ENCODE data around the gene CA12.

CA12 gene

DNA sequence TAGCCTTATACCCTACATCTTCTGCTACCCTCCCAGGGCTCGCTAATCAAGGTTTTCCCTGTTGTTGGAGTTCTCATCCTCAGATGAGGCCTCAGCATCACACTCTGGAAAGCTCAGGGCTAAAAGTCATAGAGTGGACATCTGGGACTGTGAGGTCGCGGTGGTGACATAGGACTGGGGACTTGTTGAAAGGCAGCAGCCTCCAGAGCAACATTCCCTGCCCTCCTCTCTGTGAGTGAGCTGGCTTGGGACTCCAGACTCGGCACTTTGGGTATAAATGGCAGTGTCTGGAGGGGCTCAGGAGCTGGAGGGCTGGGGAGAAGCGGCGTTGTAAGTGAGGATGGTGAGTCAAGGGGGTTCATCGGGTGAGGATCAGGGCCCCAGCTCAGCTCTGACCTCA is 2.7 kb downstream of the CA12 start:
- Histone ChIP-seq H3K9me3 (no peaks in the 10 kb centered on the region), H3K4me1 (peaks cover 13% of the 10 kb centered on the region), H3K27me3 (peaks cover 62% of the 10 kb centered on the region), H3K4me3 (ENCODE audit: low read depth, low read length) (no peak overlapping the region), H3K36me3 (no peaks in the 10 kb centered on the region)
- TF ChIP-seq CTCF (IDR thresholded peaks at IDR 0.05; ENCODE audit: low read depth, low read length): no peak
- DNase-seq: no peak

DNA sequence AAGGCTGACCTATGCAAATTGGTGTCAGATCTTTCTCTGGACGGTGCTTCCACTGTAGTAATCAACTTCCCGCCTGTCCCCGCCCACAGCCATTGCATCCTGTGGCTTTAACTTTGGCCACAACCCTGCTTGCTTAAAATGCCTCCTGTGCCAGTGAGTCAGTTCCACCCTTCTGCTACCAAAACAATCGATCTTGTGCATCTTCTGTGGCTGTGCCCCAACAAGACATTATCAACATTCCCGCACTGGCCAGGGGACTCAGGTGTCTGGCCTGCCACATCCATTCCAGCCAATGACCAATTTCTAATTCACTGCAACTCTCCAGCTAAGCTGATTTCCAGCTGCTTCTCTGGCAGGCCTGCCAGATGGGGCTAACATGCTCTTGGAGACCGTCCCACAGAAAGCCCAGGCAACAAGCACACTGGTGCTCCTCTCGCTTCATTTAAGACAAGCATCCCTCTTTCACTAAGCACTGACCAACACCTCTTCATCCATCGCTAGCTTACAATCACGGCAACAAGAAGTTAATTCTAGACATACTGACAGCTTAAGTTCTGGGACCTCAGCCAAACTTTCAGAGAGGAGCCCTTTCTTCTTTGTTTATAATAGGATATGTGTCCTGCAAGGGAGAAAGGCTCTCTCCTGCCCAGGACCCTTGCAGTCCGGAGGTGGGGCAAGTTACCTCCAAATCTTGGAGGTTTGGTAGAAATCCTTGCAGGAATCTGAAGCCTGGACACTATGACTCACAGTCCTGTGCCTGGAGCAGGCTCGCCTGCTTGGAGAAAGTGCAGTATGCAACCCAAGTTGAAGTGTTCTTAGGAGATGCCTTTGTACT is 6.7 kb downstream of the CA12 start:
- H3K4me3 ChIP-seq (ENCODE audit: low read depth, low read length): no peak overlapping the region
- TF ChIP-seq CTCF (IDR thresholded peaks at IDR 0.05; ENCODE audit: low read depth, low read length): no peak
- DNase-seq: no peak
- H3K4me1 ChIP-seq: no peaks in the 10 kb centered on the region; the same call in 1 of the 2 replicates
- no peaks in the 10 kb centered on the region for H3K36me3 ChIP-seq
- peaks cover 29% of the 10 kb centered on the region for H3K27me3 ChIP-seq
- no peaks in the 10 kb centered on the region for H3K9me3 ChIP-seq

DNA sequence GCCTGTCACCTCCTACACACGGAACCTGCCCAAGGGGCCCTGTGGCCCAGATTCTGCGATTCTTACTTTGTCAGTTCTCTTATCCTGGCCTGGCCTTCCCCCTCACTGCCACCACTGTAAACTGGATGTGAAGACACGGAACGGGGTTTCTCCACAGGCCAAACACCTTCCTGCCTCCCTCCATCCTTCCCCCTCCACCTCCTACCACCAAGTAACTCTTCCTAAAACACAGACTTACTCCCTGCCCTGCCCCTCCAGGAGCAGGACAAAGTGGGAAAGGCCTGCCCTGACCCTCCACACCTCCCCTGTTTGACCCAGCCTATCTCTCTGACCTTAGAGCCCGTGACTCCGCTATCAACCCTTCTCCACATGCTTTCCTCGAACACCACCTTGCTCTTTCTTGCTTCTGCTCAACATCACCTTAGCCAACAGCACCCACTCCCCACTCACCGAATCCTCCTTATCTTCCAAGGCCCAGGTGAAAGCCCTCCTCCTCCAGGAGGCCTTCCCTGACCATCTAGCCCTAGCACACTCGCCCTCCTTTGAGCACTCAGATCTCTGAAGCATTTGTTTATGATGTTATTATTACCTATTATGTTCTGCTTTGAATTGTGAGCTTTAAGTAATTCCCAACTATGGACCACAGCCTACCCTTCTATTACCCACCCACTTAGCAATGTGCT is 7.6 kb downstream of the CA12 start:
- H3K4me1 ChIP-seq: no peaks in the 10 kb centered on the region
- no peak for DNase-seq
- H3K27me3 ChIP-seq: peaks cover 24% of the 10 kb centered on the region
- H3K9me3 ChIP-seq: no peaks in the 10 kb centered on the region
- no peak for TF ChIP-seq CTCF (IDR thresholded peaks at IDR 0.05; ENCODE audit: low read depth, low read length)
- H3K4me3 ChIP-seq (ENCODE audit: low read depth, low read length): no peak overlapping the region
- H3K36me3 ChIP-seq: no peaks in the 10 kb centered on the region

- Histone ChIP-seq H3K36me3 (no peaks in the 10 kb centered on the region), H3K27me3 (peaks cover 18% of the 10 kb centered on the region; the same call in 1 of the 2 replicates), H3K9me3 (no peaks in the 10 kb centered on the region), H3K4me1 (no peaks in the 10 kb centered on the region), H3K4me3 (ENCODE audit: low read depth, low read length) (no peak overlapping the region)
- no peak for TF ChIP-seq CTCF (IDR thresholded peaks at IDR 0.05; ENCODE audit: low read depth, low read length)
- DNase-seq: no peak
Observed at GRCh38 chr15:63373330-63373729, 8.3 kb downstream of the CA12 start.

DNA sequence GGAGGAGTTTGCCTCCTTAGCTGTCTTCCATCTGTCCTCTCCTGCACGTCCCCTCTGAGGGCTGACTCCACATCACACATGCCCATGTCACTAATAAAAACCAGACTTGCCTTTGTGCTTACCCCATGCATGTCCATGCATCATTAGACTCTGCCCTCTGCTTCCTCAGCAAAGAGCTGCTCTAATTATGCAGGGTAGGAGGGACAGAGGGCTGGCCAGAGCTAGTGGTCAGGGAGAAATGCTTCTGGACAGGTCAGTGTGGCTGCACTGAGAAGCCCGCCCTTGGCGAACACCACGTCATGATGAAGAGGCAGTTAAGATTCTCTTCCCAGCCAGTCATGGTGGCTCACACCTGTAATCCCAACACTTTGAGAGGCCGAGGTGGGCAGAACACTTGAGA is 8.9 kb downstream of the CA12 start:
- no peak for DNase-seq
- Histone ChIP-seq H3K27me3 (peaks cover 19% of the 10 kb centered on the region), H3K4me3 (ENCODE audit: low read depth, low read length) (no peak overlapping the region), H3K36me3 (no peaks in the 10 kb centered on the region), H3K4me1 (no peaks in the 10 kb centered on the region), H3K9me3 (no peaks in the 10 kb centered on the region)
- no peak for TF ChIP-seq CTCF (IDR thresholded peaks at IDR 0.05; ENCODE audit: low read depth, low read length)
